Neural progenitor cell (in vitro differentiated cells): ENCODE results near the gene TOR1A.

Source experiments
- EZH2 ChIP-seq: fragments of 200-600 bp; sonication (generic); IDR thresholded peaks from 2 replicates; pipeline ENCODE4 v1.6.1; 2017; ENCODE audit warnings: antibody characterized with exemption, mild to moderate bottlenecking, moderate library complexity
- EZH2phosphoT487 ChIP-seq: fragments of 200-600 bp; sonication (generic); IDR thresholded peaks from 2 replicates; pipeline ENCODE4 v1.6.1; 2017; ENCODE audit warnings: antibody characterized with exemption

GRCh38 chr9:129868023-129868871 is 44.3 kb upstream of the TOR1A start:
- TF ChIP-seq EZH2phosphoT487, result no peak
- TF ChIP-seq EZH2, result no peak
